Keratinocyte (primary cell): ENCODE measurements around the gene ADAT1.

Experiments used
- EZH2 ChIP-seq: IDR thresholded peaks from one replicate; pipeline ENCODE4 v1.6.1; 2012; ENCODE audit warnings: inconsistent platforms, mild to moderate bottlenecking, low read length, moderate library complexity
- TF ChIP-seq, protein P1 (sequence below), 3 experiments: IDR thresholded peaks in 1 of 3; conservative IDR thresholded peaks in 1 of 3; optimal IDR thresholded peaks in 1 of 3; 2 replicates in 2 of 3; 3 replicates in 1 of 3; pipeline versions ENCODE3 to v1.5.1; 2011; ENCODE audit warnings: low read length in 3 of 3, mild to moderate bottlenecking in 3 of 3, moderate library complexity in 2 of 3, control low read depth in 1 of 3, inconsistent platforms in 1 of 3; ENCODE audit not compliant: insufficient read depth in 2 of 3; ENCODE audit errors: extremely low read depth in 1 of 3

DNA sequence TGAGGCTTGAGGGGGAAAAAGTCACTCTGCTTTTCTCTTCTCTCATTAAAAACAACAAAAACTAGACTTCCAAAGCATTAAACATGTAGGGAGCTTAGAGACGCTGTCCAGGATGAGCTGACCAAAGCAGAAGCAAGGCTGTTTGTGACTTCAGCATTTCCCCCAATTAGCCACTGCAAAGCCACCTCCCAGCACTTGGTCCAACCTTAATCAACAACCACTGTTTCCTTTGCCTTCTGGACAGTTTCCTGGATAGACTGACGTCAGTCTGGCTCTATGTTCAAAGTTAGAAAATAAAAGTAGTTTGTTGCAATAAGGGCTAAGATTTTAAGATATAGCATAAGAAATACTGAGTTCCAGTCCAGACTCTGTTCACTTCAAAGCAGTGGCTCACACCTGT is 70.1 kb downstream of the ADAT1 start:
- TF ChIP-seq, protein P1, sequence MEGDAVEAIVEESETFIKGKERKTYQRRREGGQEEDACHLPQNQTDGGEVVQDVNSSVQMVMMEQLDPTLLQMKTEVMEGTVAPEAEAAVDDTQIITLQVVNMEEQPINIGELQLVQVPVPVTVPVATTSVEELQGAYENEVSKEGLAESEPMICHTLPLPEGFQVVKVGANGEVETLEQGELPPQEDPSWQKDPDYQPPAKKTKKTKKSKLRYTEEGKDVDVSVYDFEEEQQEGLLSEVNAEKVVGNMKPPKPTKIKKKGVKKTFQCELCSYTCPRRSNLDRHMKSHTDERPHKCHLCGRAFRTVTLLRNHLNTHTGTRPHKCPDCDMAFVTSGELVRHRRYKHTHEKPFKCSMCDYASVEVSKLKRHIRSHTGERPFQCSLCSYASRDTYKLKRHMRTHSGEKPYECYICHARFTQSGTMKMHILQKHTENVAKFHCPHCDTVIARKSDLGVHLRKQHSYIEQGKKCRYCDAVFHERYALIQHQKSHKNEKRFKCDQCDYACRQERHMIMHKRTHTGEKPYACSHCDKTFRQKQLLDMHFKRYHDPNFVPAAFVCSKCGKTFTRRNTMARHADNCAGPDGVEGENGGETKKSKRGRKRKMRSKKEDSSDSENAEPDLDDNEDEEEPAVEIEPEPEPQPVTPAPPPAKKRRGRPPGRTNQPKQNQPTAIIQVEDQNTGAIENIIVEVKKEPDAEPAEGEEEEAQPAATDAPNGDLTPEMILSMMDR (optimal IDR thresholded peaks at IDR 0.05 in 1 of 3, IDR thresholded peaks at IDR 0.05 in 1 of 3, conservative IDR thresholded peaks at IDR 0.05 in 1 of 3; ENCODE audit: extremely low read depth in 1 of 3, insufficient read depth in 2 of 3, low read length in 3 of 3), result no peak
- TF ChIP-seq EZH2, result no peak
